Breast epithelium (tissue), 3 donors: ENCODE data around the gene TBX15.

Source experiments
- CTCF ChIP-seq, 3 donors: fragments of 450-650 bp; IDR thresholded peaks; one replicate each; pipeline ENCODE4 v1.5.1; 2016 to 2017; ENCODE audit warnings: antibody characterized with exemption in 3 of 3, mild to moderate bottlenecking in 3 of 3, moderate library complexity in 3 of 3
- POLR2A ChIP-seq: fragments of 450-650 bp; IDR thresholded peaks from one replicate; pipeline ENCODE4 v1.6.1; 2016; ENCODE audit warnings: antibody characterized with exemption, mild to moderate bottlenecking, moderate library complexity

GRCh38 chr1:118991448-118991847, 3.3 kb upstream of the TBX15 start:
- TF ChIP-seq CTCF (IDR thresholded peaks at IDR 0.05) (no peak), POLR2A (no peak)
